Measurements from ENCODE around the gene KANSL1. TPM values are rescaled to one million over a fixed set of nuclear protein-coding genes. Genes with fewer than 3 reads are reported as not detected.
A peak's percentile ranks its signal among the peaks of the same experiment; 100 is the strongest.
"Not testable (repeated sequence)": the region's sequence is repeated elsewhere in the genome, so short reads cannot be mapped to it uniquely, and the experiment has no call there.

Gene KANSL1
- polyA plus RNA-seq, 1 experiment, result 14.1 TPM

DNA sequence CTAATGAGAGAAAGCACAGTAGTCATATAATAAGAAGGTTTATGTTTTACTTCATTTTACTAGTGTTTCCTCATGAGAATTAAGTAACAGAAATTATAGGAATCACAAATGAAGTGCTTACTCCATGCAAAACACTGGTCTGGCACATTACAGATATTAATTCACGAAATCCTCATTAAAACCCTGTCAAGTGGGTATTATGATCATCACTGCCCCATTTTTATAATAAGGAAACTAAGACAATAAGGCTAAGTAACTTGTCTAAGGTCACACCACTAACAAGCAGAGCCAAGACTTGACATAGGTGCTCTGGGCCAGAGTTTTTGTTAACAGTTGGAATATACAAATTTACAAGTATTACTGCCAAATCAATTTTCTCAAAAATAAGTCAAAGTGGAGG lies 83.0 kb downstream of the KANSL1 start:
- CTCF ChIA-PET, result interaction anchor here (1.2 to 1.8 kb wide), 4 partner anchors 12 to 83 kb away, joined by 3 to 5 read pairs (median 3); partner anchors contain the start of gene KANSL1
- Histone ChIP-seq H3K27me3 (ENCODE audit: control insufficient read depth, insufficient read depth, low read length) (no peaks in the 10 kb centered on the region), H3K36me3 (ENCODE audit: control insufficient read depth, insufficient read depth, low read length) (no peaks in the 10 kb centered on the region), H3K4me3 (ENCODE audit: low read depth, low read length) (no peak overlapping the region)
- no peak for DNase-seq (ENCODE audit: low read depth)
- TF ChIP-seq, protein P1, sequence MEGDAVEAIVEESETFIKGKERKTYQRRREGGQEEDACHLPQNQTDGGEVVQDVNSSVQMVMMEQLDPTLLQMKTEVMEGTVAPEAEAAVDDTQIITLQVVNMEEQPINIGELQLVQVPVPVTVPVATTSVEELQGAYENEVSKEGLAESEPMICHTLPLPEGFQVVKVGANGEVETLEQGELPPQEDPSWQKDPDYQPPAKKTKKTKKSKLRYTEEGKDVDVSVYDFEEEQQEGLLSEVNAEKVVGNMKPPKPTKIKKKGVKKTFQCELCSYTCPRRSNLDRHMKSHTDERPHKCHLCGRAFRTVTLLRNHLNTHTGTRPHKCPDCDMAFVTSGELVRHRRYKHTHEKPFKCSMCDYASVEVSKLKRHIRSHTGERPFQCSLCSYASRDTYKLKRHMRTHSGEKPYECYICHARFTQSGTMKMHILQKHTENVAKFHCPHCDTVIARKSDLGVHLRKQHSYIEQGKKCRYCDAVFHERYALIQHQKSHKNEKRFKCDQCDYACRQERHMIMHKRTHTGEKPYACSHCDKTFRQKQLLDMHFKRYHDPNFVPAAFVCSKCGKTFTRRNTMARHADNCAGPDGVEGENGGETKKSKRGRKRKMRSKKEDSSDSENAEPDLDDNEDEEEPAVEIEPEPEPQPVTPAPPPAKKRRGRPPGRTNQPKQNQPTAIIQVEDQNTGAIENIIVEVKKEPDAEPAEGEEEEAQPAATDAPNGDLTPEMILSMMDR (IDR thresholded peaks at IDR 0.05; ENCODE audit: insufficient read depth, low read depth, low read length), result no peak
- POLR2A ChIA-PET, result no interaction called here

DNA sequence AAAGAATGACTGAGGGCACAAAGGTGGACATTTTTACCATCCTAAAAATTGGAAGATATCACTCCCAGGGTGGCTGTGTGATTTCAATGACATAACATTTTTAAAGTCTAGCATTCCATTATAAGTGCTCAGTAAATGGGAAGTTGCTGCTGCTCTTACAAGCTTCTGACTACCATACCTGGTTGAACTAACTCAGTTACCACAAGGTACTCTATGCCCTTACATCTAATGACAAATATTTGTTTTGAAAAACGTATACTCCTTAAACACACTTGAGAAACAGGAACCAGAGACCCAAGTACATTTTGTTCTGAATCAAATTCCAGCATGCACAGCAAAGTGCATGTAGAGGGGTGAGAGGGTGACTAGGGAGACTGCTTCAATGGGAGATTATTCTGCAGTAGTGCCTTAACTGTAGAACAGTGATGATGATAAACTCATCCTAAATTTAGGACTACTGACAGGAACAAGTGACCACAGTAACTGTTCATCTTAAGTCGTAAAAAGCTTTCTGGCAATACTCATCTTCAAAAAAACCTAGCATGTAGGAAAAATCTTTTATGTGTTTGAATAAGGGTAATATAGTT lies 83.5 kb downstream of the KANSL1 start:
- POLR2A ChIA-PET, result no interaction called here
- DNase-seq (ENCODE audit: low read depth), result no peak
- CTCF ChIA-PET, result interaction anchor here (0.6 to 1.8 kb wide), 7 partner anchors 10 to 83 kb away, joined by 3 to 6 read pairs (median 4); partner anchors contain the start of gene KANSL1

DNA sequence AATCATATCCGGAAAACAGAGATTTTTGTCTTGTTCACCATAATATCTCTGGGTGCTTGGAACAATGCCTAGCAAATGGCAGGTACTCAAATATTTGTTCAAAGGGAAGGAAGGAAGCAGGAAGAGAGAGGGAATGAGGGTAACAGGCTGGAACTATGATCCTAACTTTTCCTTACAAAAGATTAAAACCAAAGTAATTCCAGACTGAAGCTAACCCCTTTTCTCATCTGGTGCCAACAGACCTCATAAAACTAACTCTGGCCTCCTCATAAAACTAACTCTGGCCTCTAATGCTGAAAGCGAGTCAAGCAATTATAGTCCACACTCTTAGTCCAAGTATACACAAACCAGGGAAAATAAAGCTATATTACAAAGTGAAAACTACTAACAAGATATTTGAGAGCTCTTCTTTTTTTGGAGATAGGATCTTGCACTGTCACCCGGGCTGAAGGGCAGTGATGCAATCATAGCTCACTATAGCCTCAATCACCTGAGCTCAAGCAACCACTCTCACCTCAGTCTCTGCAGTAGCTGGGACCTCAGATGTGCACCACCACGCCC lies 84.6 kb downstream of the KANSL1 start:
- TF ChIP-seq, protein P1 (IDR thresholded peaks at IDR 0.05; ENCODE audit: insufficient read depth, low read depth, low read length), result no peak
- CTCF ChIA-PET, result interaction anchor here (0.6 to 1.8 kb wide), 6 partner anchors 9 to 83 kb away, joined by 3 to 6 read pairs (median 3); no protein-coding TSS in a partner anchor
- DNase-seq (ENCODE audit: low read depth), result peak; percentile 14
- POLR2A ChIA-PET, result interaction anchor here (0.8 kb wide), 1 partner anchor 11 kb away, joined by 3 read pairs; no protein-coding TSS in a partner anchor
- Histone ChIP-seq H3K4me3 (ENCODE audit: low read depth, low read length) (no peak overlapping the region), H3K27me3 (ENCODE audit: control insufficient read depth, insufficient read depth, low read length) (no peaks in the 10 kb centered on the region), H3K36me3 (ENCODE audit: control insufficient read depth, insufficient read depth, low read length) (no peaks in the 10 kb centered on the region)

More for the DNA sequence above, 83.5 kb downstream of the KANSL1 start:
- Histone ChIP-seq H3K27me3 (ENCODE audit: control insufficient read depth, insufficient read depth, low read length) (no peaks in the 10 kb centered on the region), H3K36me3 (ENCODE audit: control insufficient read depth, insufficient read depth, low read length) (no peaks in the 10 kb centered on the region), H3K4me3 (ENCODE audit: low read depth, low read length) (no peak overlapping the region)
- TF ChIP-seq, protein P1 (IDR thresholded peaks at IDR 0.05; ENCODE audit: insufficient read depth, low read depth, low read length), result no peak

DNA sequence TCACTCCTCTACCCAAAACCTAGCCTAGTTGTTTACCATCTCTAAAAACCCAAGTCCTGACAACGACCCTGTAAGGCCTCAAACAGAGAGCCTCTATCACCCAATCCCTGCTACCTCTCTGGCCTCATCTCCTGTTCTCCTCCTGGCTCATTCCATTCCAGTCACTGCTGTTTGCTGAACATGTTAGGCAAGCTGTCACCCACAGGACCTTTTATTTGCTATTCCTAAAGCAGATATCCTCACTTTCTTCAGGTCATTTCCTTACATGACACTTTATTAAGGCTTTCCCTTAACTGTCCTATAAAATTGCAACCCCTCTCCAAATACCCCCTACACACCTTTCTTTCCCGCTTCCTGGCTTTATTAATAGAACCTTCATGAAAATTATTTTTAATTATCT lies 85.1 kb downstream of the KANSL1 start:
- CTCF ChIA-PET, result interaction anchor here (1.3 to 1.7 kb wide), 3 partner anchors 8 to 85 kb away, joined by 3 to 6 read pairs (median 5); partner anchors contain the start of gene KANSL1
- no peak for DNase-seq (ENCODE audit: low read depth)
- POLR2A ChIA-PET, result no interaction called here
- Histone ChIP-seq H3K27me3 (ENCODE audit: control insufficient read depth, insufficient read depth, low read length) (no peaks in the 10 kb centered on the region), H3K4me3 (ENCODE audit: low read depth, low read length) (no peak overlapping the region), H3K36me3 (ENCODE audit: control insufficient read depth, insufficient read depth, low read length) (no peaks in the 10 kb centered on the region)
- TF ChIP-seq, protein P1 (IDR thresholded peaks at IDR 0.05; ENCODE audit: insufficient read depth, low read depth, low read length), result no peak

DNA sequence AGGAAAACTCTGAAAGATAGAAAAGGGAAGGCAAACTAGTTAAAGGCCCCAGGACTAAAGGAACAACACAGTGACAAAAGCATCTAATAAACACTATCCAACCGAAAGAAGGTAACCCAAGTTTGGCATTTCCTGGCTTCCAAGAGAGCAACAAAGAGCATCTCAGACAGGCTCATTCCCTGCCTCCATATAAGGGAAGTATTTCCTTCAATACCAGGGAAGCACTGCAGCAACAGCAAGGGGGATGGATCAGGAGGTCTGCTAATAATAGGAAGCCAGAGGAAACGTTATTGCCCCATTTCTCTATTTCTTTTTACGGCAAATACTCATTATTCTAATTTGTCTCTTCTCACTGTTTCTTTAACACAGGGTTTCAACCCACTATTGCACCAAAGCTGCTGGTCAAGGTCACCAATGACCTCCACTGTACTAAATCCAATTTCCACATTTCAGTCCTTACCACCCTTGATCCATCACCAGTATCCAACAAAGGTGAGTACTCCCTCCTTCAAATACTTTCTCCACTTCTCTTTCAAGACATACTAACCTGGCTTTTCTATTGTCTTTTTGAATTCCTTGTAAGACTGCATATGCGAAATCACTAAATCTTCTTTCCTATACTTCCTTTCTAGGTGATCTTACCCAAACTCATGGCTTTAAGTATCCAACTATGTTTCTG lies 86.1 kb downstream of the KANSL1 start:
- POLR2A ChIA-PET, result no interaction called here
- H3K27me3 ChIP-seq (ENCODE audit: control insufficient read depth, insufficient read depth, low read length), result no peaks in the 10 kb centered on the region
- DNase-seq (ENCODE audit: low read depth), result no peak
- TF ChIP-seq, protein P1 (IDR thresholded peaks at IDR 0.05; ENCODE audit: insufficient read depth, low read depth, low read length), result no peak
- H3K4me3 ChIP-seq (ENCODE audit: low read depth, low read length), result no peak overlapping the region
- H3K36me3 ChIP-seq (ENCODE audit: control insufficient read depth, insufficient read depth, low read length), result no peaks in the 10 kb centered on the region
- CTCF ChIA-PET, result interaction anchor here (0.8 to 1.8 kb wide), 3 partner anchors 9 to 86 kb away, joined by 3 to 5 read pairs (median 3); partner anchors contain the start of gene KANSL1

DNA sequence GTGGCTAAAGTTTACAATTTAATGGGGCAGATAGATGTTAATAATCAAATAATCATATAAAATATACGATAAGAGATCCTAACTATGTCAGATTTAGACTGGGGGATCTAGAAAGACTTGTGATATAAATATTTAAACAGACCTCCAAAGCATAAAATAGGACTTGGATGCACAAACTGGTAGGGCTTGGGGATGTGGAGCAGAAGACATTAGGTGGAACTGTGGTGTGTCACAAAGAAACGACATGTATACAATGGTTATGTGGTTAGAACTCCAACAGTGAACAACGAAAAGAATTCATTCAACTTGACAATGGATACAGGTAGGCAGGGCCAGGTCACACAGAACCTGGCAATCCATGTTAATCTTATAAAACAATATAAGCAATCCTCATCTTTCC lies 90.4 kb downstream of the KANSL1 start:
- H3K27me3 ChIP-seq (ENCODE audit: control insufficient read depth, insufficient read depth, low read length); POLR2A ChIA-PET; H3K36me3 ChIP-seq (ENCODE audit: control insufficient read depth, insufficient read depth, low read length); H3K4me3 ChIP-seq (ENCODE audit: low read depth, low read length); DNase-seq (ENCODE audit: low read depth): not testable (repeated sequence)
- CTCF ChIA-PET, result interaction anchor here (1.0 kb wide), 1 partner anchor 96 kb away, joined by 3 read pairs; no protein-coding TSS in a partner anchor

DNA sequence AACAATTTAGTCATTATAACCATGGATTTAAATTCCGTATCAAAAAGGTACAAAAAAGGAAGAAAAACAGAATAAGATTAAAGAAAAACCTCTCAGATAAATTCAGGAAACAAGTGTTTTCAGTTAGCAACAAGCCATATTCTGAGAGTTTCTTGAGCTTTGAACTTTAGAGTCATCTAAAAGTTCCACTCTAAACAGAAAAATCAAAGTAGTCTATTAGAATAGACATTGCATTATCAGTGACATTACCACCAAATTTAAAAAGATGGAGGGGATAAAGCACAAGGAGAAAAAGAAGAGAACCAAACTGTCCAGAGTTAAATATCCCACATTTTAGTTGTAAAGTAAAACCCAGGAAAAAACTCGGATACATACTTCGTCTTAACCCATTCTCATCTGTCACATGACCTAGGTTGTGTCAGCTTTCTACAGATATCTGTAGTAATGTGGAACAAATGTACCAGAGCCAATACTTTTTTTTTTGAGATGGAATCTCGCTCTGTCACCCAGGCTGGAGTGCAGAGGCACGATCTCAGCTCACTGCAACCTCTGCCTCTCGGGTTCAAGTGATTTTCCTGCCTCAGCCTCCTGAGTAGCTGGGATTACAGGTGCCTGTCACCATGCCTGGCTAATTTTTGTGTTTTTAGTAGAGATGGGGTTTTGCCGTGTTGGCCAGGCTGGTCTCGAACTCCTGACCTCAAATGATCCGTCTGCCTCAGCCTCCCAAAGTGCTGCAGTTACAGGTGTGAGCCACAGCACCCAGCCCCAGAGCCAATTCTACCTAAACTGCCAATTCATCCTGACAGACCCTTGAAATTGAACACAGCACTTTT lies 91.2 kb downstream of the KANSL1 start:
- DNase-seq (ENCODE audit: low read depth), result not testable (repeated sequence)

More for the DNA sequence above, 91.2 kb downstream of the KANSL1 start:
- POLR2A ChIA-PET; H3K4me3 ChIP-seq (ENCODE audit: low read depth, low read length); H3K36me3 ChIP-seq (ENCODE audit: control insufficient read depth, insufficient read depth, low read length); H3K27me3 ChIP-seq (ENCODE audit: control insufficient read depth, insufficient read depth, low read length): not testable (repeated sequence)
- CTCF ChIA-PET, result interaction anchor here (0.7 kb wide), 1 partner anchor 91 kb away, joined by 3 read pairs; the partner anchor contains the start of gene KANSL1

All from BJ (cell line).